Activated B cell treated with CpG ODN at 0.5 μM for 24 hours (primary cell): ENCODE results near the gene JSRP1. TPM values are rescaled to one million over a fixed set of nuclear protein-coding genes. Genes with fewer than 3 reads are reported as not detected.

Experiments
- ATAC-seq: fragments of 200-7000 bp; cut with Tn5 transposase; one replicate; pipeline ENCODE4 v1.10.0; 2021; ENCODE audit warnings: low read depth, mild to moderate bottlenecking, moderate library complexity
- CTCF ChIA-PET: fragments of 350-600 bp; sonication (Branson Sonifier 250); formaldehyde crosslinking; loops from one replicate; lab custom pipeline; 2021; ENCODE audit warnings: antibody characterized with exemption; lab: Charles Lee
- POLR2A ChIA-PET: fragments of 350-600 bp; sonication (Branson Sonifier 250); formaldehyde crosslinking; loops from one replicate; lab custom pipeline; 2021; ENCODE audit warnings: antibody characterized with exemption; lab: Charles Lee
- DNase-seq: peaks from one replicate; pipeline ENCODE4 v3.0.0; 2022
- H3K27ac Mint-ChIP-seq: one replicate; pipeline ENCODE4 v1.8.0; 2020; ENCODE audit warnings: mixed read lengths
- H3K27me3 Mint-ChIP-seq: one replicate; pipeline ENCODE4 v1.8.0; 2021; ENCODE audit warnings: mixed read lengths
- H3K36me3 Mint-ChIP-seq: one replicate; pipeline ENCODE4 v1.8.0; 2021; ENCODE audit warnings: low read depth, mixed read lengths
- H3K4me1 Mint-ChIP-seq: one replicate; pipeline ENCODE4 v1.8.0; 2021; ENCODE audit warnings: mixed read lengths
- H3K4me3 Mint-ChIP-seq: one replicate; pipeline ENCODE4 v1.8.0; 2020; ENCODE audit warnings: mild to moderate bottlenecking, mixed read lengths
- H3K9me3 Mint-ChIP-seq: one replicate; pipeline ENCODE4 v1.8.0; 2020; ENCODE audit warnings: mixed read lengths
- CTCF ChIP-seq: fragments of 200-600 bp; IDR thresholded peaks from one replicate; pipeline ENCODE4 v1.8.0; 2022; ENCODE audit warnings: antibody characterized with exemption, mild to moderate bottlenecking
- intact Hi-C: fragments of 100-400 bp; cut with micrococcal nuclease; formaldehyde crosslinking; loops from one replicate; pipeline ENCODE4 v1.15.1; 2024
- total RNA-seq: library from RNA; stranded (reverse); gene quantifications from 2 replicates; pipeline ENCODE4 v1.2.3, GENCODE V29; 2022

JSRP1 gene
- total RNA-seq, 1 donor from 2014 or later, result 0.31 TPM

- no peak overlapping the region for H3K27ac Mint-ChIP-seq
- intact Hi-C loops, result no loop called here
- no peaks in the 10 kb centered on the region for H3K9me3 Mint-ChIP-seq
- H3K27me3 Mint-ChIP-seq, result no peaks in the 10 kb centered on the region
- ChIA-PET CTCF (interaction anchor here (0.6 to 1.2 kb wide), 2 partner anchors 26 to 78 kb away, joined by 4 to 5 read pairs; no protein-coding TSS in a partner anchor), POLR2A (interaction anchor here (0.5 to 9.7 kb wide), 6 partner anchors 39 to 160 kb away, joined by 3 to 103 read pairs (median 4); no protein-coding TSS in a partner anchor)
- no peak overlapping the region for H3K4me3 Mint-ChIP-seq
- no peak for DNase-seq
- TF ChIP-seq CTCF, result no peak
- no peak for ATAC-seq
- peaks cover 50% of the 10 kb centered on the region for H3K4me1 Mint-ChIP-seq
- H3K36me3 Mint-ChIP-seq, result peaks cover 54% of the 10 kb centered on the region
Observed at GRCh38 chr19:2233601-2234280, 22.5 kb downstream of the JSRP1 start.

GRCh38 chr19:2232286-2233151 is 23.7 kb downstream of the JSRP1 start:
- POLR2A ChIA-PET, result interaction anchor here (0.6 to 9.7 kb wide), 3 partner anchors 40 to 79 kb away, joined by 4 to 103 read pairs (median 7); no protein-coding TSS in a partner anchor
- no peaks in the 10 kb centered on the region for H3K27me3 Mint-ChIP-seq
- CTCF ChIA-PET, result no interaction called here
- H3K27ac Mint-ChIP-seq, result no peak overlapping the region
- peaks cover 38% of the 10 kb centered on the region for H3K4me1 Mint-ChIP-seq
- peaks cover 53% of the 10 kb centered on the region for H3K36me3 Mint-ChIP-seq
- no peak for DNase-seq
- intact Hi-C loops, result no loop called here
- no peak overlapping the region for H3K4me3 Mint-ChIP-seq
- TF ChIP-seq CTCF, result no peak
- no peak for ATAC-seq
- H3K9me3 Mint-ChIP-seq, result no peaks in the 10 kb centered on the region

GRCh38 chr19:2231621-2232221 is 24.5 kb downstream of the JSRP1 start:
- peaks cover 56% of the 10 kb centered on the region for H3K36me3 Mint-ChIP-seq
- intact Hi-C loops, result no loop called here
- H3K27me3 Mint-ChIP-seq, result no peaks in the 10 kb centered on the region
- H3K9me3 Mint-ChIP-seq, result no peaks in the 10 kb centered on the region
- no peak for TF ChIP-seq CTCF
- H3K4me1 Mint-ChIP-seq, result peaks cover 38% of the 10 kb centered on the region
- H3K4me3 Mint-ChIP-seq, result no peak overlapping the region
- peak overlapping the region; percentile 63 for H3K27ac Mint-ChIP-seq
- POLR2A ChIA-PET, result interaction anchor here (0.7 kb wide), 1 partner anchor 74 kb away, joined by 4 read pairs; no protein-coding TSS in a partner anchor
- ATAC-seq, result no peak
- CTCF ChIA-PET, result interaction anchor here (1.0 kb wide), 1 partner anchor 76 kb away, joined by 3 read pairs; no protein-coding TSS in a partner anchor
- no peak for DNase-seq

- TF ChIP-seq CTCF, result no peak
- ChIA-PET CTCF (interaction anchor here (1.0 kb wide), 1 partner anchor 75 kb away, joined by 3 read pairs; no protein-coding TSS in a partner anchor), POLR2A (interaction anchor here (0.6 to 1.6 kb wide), 4 partner anchors 60 to 886 kb away, joined by 3 to 4 read pairs (median 4); no protein-coding TSS in a partner anchor)
- Mint-ChIP-seq H3K27ac (no peak overlapping the region), H3K4me1 (peaks cover 33% of the 10 kb centered on the region), H3K36me3 (peaks cover 54% of the 10 kb centered on the region), H3K27me3 (no peaks in the 10 kb centered on the region), H3K4me3 (no peak overlapping the region), H3K9me3 (no peaks in the 10 kb centered on the region)
- no peak for DNase-seq
- no peak for ATAC-seq
- intact Hi-C loops, result no loop called here
Observed at GRCh38 chr19:2230807-2231533, 25.2 kb downstream of the JSRP1 start.
